Measurements from ENCODE around the gene PRDM16.

Gene PRDM16

DNA sequence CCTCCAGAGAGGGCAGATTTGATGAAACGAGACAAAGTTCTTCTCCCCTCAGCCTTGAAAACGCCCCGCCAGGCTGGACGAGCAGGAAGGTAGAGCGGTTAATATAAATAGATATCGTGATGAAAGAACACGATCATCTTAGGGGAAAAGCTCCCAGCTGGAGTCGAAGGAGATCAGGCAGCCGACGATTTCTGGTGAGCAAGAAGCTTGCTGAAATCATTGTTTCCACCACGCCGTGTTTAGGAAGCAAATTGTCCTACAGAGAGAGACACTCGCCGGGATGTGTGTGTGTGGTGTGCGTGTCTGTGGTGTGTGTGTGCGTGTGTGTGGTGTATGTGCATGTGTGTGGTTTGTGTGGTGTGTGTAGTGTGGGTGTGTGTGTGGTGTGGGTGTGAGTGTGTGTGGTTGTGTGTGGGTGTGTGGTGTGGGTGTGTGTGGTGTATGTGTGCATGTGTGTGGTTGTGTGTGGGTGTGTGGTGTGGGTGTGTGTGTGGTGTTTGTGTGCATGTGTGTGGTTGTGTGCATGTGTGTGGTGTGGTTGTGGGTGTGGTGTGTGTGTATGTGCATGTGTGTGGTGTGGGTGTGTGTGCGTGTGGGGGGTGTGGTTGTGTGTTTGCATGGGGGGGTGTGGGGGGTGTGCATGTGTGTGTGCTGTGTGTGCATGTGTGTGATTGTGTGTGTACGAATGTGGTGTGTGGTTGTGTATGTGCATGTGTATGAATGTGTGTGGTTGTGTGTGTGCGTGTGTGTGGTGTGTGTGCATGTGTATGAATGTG lies 340.6 kb downstream of the PRDM16 start:
- DNase-seq, result no peak

DNA sequence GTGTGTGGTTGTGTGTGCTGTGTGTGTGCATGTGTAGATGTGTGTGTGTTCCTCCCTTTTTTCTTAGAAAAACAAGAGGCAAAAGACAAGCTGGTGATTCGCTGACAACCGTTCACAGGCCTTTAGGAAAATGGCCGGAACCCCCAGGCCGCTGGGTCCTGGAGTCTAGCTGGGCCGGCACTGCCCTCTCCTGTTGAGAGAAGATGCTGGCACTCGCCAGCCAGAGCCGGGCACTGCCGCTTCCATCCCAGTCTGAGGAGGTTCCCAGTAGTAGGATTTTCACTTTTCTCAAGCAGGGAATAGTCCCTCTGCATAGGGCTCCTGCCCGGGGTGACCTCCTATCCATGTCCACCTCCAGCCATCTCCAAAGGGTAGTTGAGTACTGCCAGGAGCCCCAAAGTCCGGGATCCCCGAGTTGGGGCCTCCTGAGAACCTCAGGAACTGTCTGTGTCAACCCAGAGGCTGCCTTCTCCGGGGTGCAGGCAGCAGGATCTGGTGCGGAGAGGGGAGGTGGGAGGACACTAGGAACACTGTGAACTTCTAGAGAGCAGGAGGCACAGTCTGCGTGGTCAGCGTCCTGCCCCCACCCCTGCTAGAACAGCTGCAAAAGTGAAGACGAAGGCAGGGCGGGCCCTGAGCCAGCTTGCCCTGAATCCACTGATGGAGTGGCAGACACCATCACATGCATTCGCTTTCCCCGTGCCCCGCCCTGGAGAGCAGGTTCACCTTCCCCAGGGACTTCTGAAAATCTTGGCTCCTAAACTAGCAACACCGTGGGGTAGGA lies 341.3 kb downstream of the PRDM16 start:
- no peak for DNase-seq

DNA sequence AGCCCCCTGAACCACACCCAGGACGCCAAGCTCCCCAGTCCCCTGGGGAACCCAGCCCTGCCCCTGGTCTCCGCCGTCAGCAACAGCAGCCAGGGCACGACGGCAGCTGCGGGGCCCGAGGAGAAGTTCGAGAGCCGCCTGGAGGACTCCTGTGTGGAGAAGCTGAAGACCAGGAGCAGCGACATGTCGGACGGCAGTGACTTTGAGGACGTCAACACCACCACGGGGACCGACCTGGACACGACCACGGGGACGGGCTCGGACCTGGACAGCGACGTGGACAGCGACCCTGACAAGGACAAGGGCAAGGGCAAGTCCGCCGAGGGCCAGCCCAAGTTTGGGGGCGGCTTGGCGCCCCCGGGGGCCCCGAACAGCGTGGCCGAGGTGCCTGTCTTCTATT lies 342.8 kb downstream of the PRDM16 start:
- no peak for DNase-seq

- DNase-seq, result no peak
Observed at GRCh38 chr1:3412376-3412775, 343.4 kb downstream of the PRDM16 start.

GRCh38 chr1:3413975-3414710 lies 345.1 kb downstream of the PRDM16 start:
- no peak for DNase-seq

DNA sequence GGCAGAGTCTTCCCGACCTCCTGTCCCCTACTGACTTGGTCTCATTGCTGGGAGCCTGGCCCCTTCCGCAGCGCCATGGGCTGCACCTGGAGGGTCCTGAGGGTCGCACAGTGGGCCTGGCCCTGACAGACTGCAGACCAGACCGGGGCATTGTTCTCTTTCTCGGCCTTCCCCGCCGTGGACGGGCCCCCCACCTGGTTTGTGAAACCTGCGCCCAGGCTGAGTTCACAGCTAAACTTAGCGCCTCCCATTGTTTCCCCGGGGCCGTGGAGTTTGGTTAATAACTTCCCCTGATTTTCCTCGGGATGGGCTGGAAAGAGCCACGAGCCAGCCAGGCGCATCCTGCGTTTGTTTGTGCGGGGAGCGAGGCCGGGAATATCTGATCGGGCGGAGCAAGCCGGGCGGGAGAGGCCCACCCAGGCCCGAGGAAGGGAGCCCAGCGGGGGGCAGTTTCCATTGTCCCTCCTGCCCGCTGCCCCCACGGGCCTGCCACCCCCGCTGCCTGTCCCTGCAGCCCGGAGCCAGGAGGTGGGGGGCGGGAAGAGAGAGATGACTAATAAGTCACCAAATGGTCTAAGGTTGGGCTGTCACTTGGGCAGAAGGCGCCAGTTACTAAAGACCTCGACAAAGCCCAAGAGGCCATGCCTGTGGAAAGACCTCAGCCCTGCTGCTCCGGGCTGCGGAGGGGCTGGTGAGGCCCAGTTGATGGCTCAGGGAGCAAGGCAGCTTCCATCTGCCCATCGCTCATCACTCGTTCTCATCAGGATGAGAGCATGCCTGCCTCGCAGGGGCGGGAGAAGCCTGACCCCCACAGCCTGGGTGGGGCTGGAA lies 346.5 kb downstream of the PRDM16 start:
- no peak for DNase-seq

DNA sequence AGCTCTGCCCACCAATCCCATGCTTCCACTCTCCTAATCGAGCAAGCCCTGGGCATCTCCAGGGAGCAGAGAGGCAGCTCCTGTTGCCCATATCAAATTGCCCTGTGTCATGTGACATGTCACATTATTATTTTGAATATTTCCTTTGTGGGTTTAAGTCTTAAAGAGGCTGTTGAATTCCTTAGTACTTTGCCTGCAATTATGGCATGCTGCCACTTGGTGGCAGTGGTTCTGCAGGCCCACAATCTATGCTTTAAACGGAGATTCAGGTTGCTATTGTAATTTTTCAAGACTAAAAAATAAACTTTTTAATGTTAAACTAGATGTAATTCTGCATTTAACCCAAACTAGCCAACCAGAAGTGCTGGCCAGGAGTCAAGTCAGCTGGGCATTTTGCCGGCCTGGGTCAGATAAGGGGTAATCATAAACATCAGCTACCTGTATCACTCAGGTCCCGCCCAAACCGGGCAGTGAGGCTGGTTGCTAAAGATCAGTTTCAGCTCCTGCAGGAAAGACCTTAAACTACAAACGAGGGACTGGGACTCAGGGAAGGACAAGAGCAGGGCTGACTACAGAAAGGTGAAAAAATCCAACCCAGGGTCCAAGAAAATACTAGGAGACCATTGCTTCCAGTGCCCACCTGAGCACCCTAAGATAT lies 348.2 kb downstream of the PRDM16 start:
- no peak for DNase-seq

GRCh38 chr1:3417934-3418333 lies 348.9 kb downstream of the PRDM16 start:
- DNase-seq, result no peak

GRCh38 chr1:3418600-3418999 lies 349.6 kb downstream of the PRDM16 start:
- DNase-seq, result no peak

DNA sequence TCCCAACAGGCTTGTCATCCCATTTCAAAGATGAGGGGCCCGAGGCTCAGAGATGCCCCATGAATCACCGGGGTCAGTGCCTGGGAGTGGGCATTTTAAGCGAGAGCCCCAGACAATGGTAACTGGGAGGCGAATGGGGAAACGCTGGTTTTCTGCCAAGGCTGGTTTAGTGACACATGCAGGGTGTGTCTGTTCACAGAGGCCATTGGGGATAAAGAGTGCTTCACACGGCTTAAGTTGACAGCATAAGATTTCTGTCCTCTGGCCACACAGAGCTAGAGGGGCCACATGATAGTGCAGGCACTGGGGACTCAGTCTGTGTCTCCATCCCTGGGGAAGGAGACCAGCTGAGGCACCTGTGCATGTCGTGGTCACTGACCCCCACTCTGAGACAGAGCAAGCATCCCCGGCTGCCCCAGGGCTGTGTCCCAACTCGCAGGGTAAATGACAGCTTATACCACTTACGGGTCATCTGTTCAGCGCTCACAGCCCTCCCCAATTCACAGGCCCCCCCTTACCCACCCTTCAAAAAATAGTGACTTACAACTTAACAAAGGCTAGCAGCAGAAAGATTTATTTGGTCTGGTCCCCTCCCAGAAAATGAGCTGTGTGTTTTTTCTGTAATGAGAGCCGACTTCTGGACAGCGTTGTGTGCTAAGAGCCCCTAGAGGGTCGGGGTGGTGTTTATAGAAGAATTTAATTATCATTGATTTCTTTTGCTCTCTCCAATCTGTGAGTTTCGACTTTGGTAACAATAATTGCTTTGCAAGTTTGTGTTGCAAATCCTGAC lies 350.6 kb downstream of the PRDM16 start:
- DNase-seq, result no peak

GRCh38 chr1:3420218-3420951 lies 351.4 kb downstream of the PRDM16 start:
- no peak for DNase-seq

- no peak for DNase-seq
Observed at GRCh38 chr1:3422638-3423037, 353.6 kb downstream of the PRDM16 start.

DNA sequence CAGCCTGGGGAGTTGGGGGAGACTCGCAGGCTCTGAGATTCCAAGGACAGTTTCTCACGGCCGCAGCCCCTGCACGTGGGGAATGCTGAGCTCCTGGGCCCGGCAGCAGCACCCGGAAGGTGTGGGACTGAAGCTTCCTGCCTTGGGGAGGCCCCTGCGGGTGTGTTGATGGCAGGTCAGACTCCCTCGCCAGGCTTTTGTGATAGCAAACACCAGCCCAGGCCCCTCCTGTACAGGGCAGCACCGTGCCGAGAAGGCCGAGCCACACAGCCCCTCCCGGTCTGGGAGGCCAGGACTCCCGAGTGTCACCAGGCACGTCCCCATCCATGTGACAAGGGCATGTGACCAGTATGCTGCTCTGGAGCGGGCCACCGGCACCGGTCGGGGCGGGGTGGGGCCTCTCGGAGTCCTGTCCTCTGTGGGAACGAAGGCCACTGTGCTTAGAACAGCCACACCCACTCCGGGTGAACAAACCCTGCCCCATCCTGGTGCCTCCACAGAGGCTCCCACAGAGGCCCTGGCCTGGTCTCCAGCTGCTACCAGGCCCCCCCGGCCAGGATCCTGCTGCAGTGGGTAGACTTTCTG lies 354.3 kb downstream of the PRDM16 start:
- no peak for DNase-seq

GRCh38 chr1:3423896-3424611 lies 355.1 kb downstream of the PRDM16 start:
- DNase-seq, result no peak

- DNase-seq, result no peak
Observed at GRCh38 chr1:3425486-3426215, 356.6 kb downstream of the PRDM16 start.

DNA sequence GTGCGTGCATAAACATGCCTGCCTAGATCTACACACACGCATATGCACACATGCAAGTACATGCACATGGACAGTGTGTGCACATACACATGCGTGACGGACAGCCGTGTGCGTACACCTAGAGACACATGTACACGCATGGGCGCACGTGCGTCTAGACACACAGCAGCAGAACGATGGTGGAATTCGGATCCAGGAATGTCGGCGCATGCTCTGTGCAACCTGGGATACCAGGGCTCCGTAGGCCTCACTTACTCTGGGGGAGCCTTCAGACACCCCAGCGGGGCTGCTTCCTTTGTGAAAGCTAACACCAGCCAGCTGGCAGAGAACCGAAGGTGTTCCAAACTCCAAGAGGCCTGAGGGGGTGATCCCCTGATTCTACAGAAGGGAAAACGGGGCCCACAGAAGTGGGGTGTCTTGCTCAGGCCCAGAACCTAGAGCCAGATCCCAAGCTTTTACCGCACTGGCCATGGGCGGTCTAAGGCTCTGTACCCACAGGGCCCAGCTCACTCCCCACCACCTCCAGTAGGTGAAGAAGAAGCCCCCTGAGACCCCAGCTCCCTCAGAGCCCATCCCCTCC lies 358.0 kb downstream of the PRDM16 start:
- no peak for DNase-seq

DNA sequence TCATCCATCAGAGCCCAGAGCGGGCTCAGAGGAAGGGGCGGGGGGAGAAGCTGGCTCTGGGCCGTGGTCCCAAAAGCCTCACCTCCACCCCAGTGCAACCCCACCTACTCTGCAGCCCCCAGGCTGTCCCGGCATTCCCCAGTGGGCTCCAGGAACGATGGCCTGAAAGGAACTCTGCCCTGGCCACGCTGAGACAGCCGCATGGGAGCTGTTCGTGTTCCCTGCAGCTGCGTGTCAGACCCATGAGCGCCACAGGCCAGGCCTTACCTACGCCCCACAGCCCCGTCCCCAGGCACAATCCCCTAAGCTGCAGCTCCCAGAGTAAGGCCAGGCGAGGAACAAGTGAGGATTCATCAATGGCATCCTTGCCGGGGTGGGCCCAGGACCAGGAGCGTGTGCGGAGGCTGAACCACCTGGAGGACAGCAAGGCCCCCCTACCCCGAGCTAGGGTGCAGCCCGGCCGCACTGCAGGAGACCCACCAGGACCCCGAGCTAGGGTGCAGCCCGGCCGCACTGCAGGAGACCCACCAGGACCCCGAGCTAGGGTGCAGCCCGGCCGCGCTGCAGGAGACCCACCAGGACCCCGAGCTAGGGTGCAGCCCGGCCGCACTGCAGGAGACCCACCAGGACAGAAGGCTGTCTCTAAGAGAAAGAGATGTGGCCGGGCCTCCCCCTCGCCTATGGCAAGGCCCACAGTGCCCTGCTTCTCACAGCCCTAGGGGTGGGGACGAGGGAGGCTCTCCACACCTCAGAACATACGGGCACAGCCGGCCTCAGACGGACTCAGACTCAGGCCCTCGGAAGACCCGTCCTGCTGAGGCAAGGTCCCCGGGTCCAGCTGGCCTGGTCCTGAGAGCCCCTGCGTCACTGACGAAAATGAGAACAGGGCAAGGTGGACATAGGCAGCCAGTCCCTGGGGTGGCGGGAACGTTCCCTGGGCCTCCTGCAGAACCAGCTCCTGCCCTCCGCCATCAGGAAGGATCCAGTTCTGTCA lies 359.0 kb downstream of the PRDM16 start:
- no peak for DNase-seq

Measured in NK-92 treated with Interleukin-12 subunit alpha and Interleukin-12 subunit beta, amount 100 ng/mL, for 24 hours (cell line).